GM12892 (cell line): ENCODE data around the gene ZNF106.

Experiments
- POLR2A ChIP-seq: IDR thresholded peaks from 2 replicates; pipeline ENCODE4 v1.6.1; 2011; ENCODE audit warnings: low read depth, low read length, control low read depth
- POLR2AphosphoS5 ChIP-seq: IDR thresholded peaks from 2 replicates; pipeline ENCODE4 v1.6.1; 2011; ENCODE audit warnings: low read depth, low read length, control low read depth

- TF ChIP-seq POLR2AphosphoS5 (no peak), POLR2A (no peak)
Measured at GRCh38 chr15:42456531-42456930, 34.4 kb downstream of the ZNF106 start.
